HepG2 (cell line): ENCODE results near the gene AVPR2. TPM values are rescaled to one million over a fixed set of nuclear protein-coding genes. Genes with fewer than 3 reads are reported as not detected.
A peak's percentile ranks its signal among the peaks of the same experiment; 100 is the strongest.

Experiments
- ARNT2 ChIP-seq: sonication (generic); formaldehyde crosslinking; IDR thresholded peaks from 2 replicates; pipeline ENCODE4 v1.8.0; 2022; ENCODE audit warnings: mild to moderate bottlenecking, low read depth, missing genetic modification reagents, moderate library complexity
- BRF2 ChIP-seq: sonication (generic); formaldehyde crosslinking; IDR thresholded peaks from 2 replicates; pipeline ENCODE4 v1.8.1; 2022; ENCODE audit warnings: mild to moderate bottlenecking, missing genetic modification reagents
- ELF1 ChIP-seq: sonication (generic); formaldehyde crosslinking; IDR thresholded peaks from 2 replicates; pipeline ENCODE4 v1.4.0; 2020; ENCODE audit warnings: missing genetic modification reagents
- FOXM1 ChIP-seq: sonication (generic); formaldehyde crosslinking; IDR thresholded peaks from 2 replicates; pipeline ENCODE4 v1.5.0; 2020; ENCODE audit warnings: missing genetic modification reagents
- FOXO1 ChIP-seq: sonication (generic); formaldehyde crosslinking; IDR thresholded peaks from 2 replicates; pipeline ENCODE4 v1.4.0; 2020; ENCODE audit warnings: missing genetic modification reagents
- FOXP4 ChIP-seq: sonication (generic); formaldehyde crosslinking; IDR thresholded peaks from 2 replicates; pipeline ENCODE4 v1.4.0; 2020; ENCODE audit warnings: missing genetic modification reagents
- GATAD1 ChIP-seq: IDR thresholded peaks from 2 replicates; pipeline ENCODE4 v1.6.1; 2016; ENCODE audit warnings: missing genetic modification reagents, missing compliant biosample characterization
- ISX ChIP-seq: sonication (generic); formaldehyde crosslinking; conservative IDR thresholded peaks from 2 replicates; pipeline ENCODE4 v1.5.0; 2020; ENCODE audit warnings: missing genetic modification reagents
- NFATC3 ChIP-seq: sonication (generic); formaldehyde crosslinking; IDR thresholded peaks from 2 replicates; pipeline ENCODE4 v1.5.1; 2020; ENCODE audit warnings: mild to moderate bottlenecking, missing genetic modification reagents
- NR2F6 ChIP-seq, 2 experiments: IDR thresholded peaks; 2 replicates each; pipeline ENCODE4 v1.6.1; 2016; ENCODE audit warnings: antibody characterized with exemption in 1 of 2, mild to moderate bottlenecking in 1 of 2
- POLR2G ChIP-seq: fragments of 200-400 bp; formaldehyde crosslinking; IDR thresholded peaks from 2 replicates; pipeline ENCODE4 v1.6.1; 2018; ENCODE audit warnings: mild to moderate bottlenecking, low read depth, low read length, moderate library complexity
- SMC3 ChIP-seq: IDR thresholded peaks from 2 replicates; pipeline ENCODE4 v1.6.1; 2011; ENCODE audit warnings: low read length, improper control_type of control experiment
- SRSF1 ChIP-seq: fragments of 200-400 bp; formaldehyde crosslinking; optimal IDR thresholded peaks from 2 replicates; pipeline ENCODE3; 2017; ENCODE audit warnings: mild to moderate bottlenecking, low read depth, low read length, moderate library complexity
- SYNCRIP ChIP-seq: fragments of 200-400 bp; formaldehyde crosslinking; IDR thresholded peaks from 2 replicates; pipeline ENCODE4 v1.6.1; 2018; ENCODE audit warnings: mild to moderate bottlenecking, low read depth, low read length; ENCODE audit not compliant: insufficient read depth
- THAP11 ChIP-seq: IDR thresholded peaks from 2 replicates; pipeline ENCODE4 v1.6.1; 2016; ENCODE audit warnings: missing biosample characterization, missing genetic modification reagents
- ZFP62 ChIP-seq: sonication (generic); formaldehyde crosslinking; IDR thresholded peaks from 2 replicates; pipeline ENCODE4 v1.4.0; 2020; ENCODE audit warnings: missing genetic modification reagents
- ZFY ChIP-seq: sonication (generic); formaldehyde crosslinking; IDR thresholded peaks from 2 replicates; pipeline ENCODE4 v1.4.0; 2020; ENCODE audit warnings: missing genetic modification reagents
- ZNF12 ChIP-seq: sonication (generic); formaldehyde crosslinking; IDR thresholded peaks from 2 replicates; pipeline ENCODE4 v1.5.0; 2020; ENCODE audit warnings: missing genetic modification reagents
- ZNF451 ChIP-seq: sonication (generic); formaldehyde crosslinking; IDR thresholded peaks from 2 replicates; pipeline ENCODE4 v1.5.0; 2020; ENCODE audit warnings: mild to moderate bottlenecking, missing genetic modification reagents
- ZNF564 ChIP-seq: sonication (generic); formaldehyde crosslinking; IDR thresholded peaks from 2 replicates; pipeline ENCODE4 v1.8.1; 2023; ENCODE audit warnings: mild to moderate bottlenecking, missing genetic modification reagents
- ZNF75D ChIP-seq: sonication (generic); formaldehyde crosslinking; IDR thresholded peaks from 2 replicates; pipeline ENCODE4 v1.8.1; 2023; ENCODE audit warnings: missing genetic modification reagents, mild to moderate bottlenecking, borderline replicate concordance
- ZNF775 ChIP-seq: sonication (generic); formaldehyde crosslinking; IDR thresholded peaks from 2 replicates; pipeline ENCODE4 v1.4.0; 2020; ENCODE audit warnings: missing genetic modification reagents, mild to moderate bottlenecking, moderate library complexity, borderline replicate concordance
- ZNF781 ChIP-seq: sonication (generic); formaldehyde crosslinking; IDR thresholded peaks from 2 replicates; pipeline ENCODE4 v1.5.1; 2020; ENCODE audit warnings: borderline replicate concordance, mild to moderate bottlenecking, missing genetic modification reagents; ENCODE audit errors: not compliant biosample characterization
- ZNF878 ChIP-seq: sonication (generic); formaldehyde crosslinking; IDR thresholded peaks from 2 replicates; pipeline ENCODE4 v1.8.1; 2023; ENCODE audit warnings: mild to moderate bottlenecking, missing genetic modification reagents, moderate library complexity
- ZSCAN21 ChIP-seq: sonication (generic); formaldehyde crosslinking; IDR thresholded peaks from 2 replicates; pipeline ENCODE4 v1.8.0; 2022; ENCODE audit warnings: mild to moderate bottlenecking, missing genetic modification reagents, moderate library complexity, borderline replicate concordance
- polyA plus RNA-seq, 8 experiments: library from polyadenylated mRNA; depleted of rRNA in 3 of 8; stranded (reverse) in 7 of 8; unstranded in 1 of 8; fragments of >200 nt; fragmentation: Illumina TruSeq in 4 of 8; extraction: Trizol in 4 of 8; gene quantifications; 2 replicates each; pipeline versions ENCODE4 v1.2.1 to v1.2.3, GENCODE V29; 2011 to 2016; ENCODE audit warnings: low read depth in 4 of 8, missing spikeins in 1 of 8, mixed read lengths in 1 of 8; ENCODE audit not compliant: insufficient read depth in 1 of 8
- total RNA-seq, 5 experiments: library from RNA; depleted of rRNA; stranded (reverse); fragments of >200 nt; fragmentation: Illumina TruSeq; extraction: Trizol; gene quantifications; 2 replicates each; pipeline ENCODE4 v1.2.3, GENCODE V29; 2016; ENCODE audit warnings: low read depth in 1 of 5
- TF ChIP-seq, protein P1 (sequence below): sonication (generic); formaldehyde crosslinking; IDR thresholded peaks from 2 replicates; pipeline ENCODE4 v1.5.1; 2020; ENCODE audit warnings: mild to moderate bottlenecking, moderate library complexity, missing genetic modification reagents

AVPR2 gene
- total and polyA plus RNA-seq, 2 of the 13 experiments (the other 11 are each of a cell fraction or from before 2014, with no cell fraction given), result not detected

GRCh38 chrX:153927922-153928760 is 23.7 kb downstream of the AVPR2 start (continued):
- no peak for TF ChIP-seq SYNCRIP
- TF ChIP-seq, protein P1, sequence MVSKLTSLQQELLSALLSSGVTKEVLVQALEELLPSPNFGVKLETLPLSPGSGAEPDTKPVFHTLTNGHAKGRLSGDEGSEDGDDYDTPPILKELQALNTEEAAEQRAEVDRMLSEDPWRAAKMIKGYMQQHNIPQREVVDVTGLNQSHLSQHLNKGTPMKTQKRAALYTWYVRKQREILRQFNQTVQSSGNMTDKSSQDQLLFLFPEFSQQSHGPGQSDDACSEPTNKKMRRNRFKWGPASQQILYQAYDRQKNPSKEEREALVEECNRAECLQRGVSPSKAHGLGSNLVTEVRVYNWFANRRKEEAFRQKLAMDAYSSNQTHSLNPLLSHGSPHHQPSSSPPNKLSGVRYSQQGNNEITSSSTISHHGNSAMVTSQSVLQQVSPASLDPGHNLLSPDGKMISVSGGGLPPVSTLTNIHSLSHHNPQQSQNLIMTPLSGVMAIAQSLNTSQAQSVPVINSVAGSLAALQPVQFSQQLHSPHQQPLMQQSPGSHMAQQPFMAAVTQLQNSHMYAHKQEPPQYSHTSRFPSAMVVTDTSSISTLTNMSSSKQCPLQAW (CRISPR knock-in tag), result peak; percentile 37; the same call in 1 of the 2 replicates
- TF ChIP-seq NFATC3 (CRISPR knock-in tag), result no peak
- no peak for TF ChIP-seq ZNF12
- no peak for TF ChIP-seq NR2F6 (IDR thresholded peaks at IDR 0.05)
- TF ChIP-seq NR2F6 (CRISPR knock-in tag; IDR thresholded peaks at IDR 0.05), result no peak
- TF ChIP-seq ZNF564, result no peak
- TF ChIP-seq ISX, result no peak
- TF ChIP-seq ZNF775 (CRISPR knock-in tag), result no peak
- TF ChIP-seq THAP11 (CRISPR knock-in tag), result peak; percentile 75
- TF ChIP-seq ZNF781 (CRISPR knock-in tag), result no peak
- TF ChIP-seq ZNF451 (CRISPR knock-in tag), result no peak
- TF ChIP-seq ARNT2 (CRISPR knock-in tag), result peak; percentile 72; the same call in 1 of the 2 replicates
- TF ChIP-seq ZNF75D (CRISPR knock-in tag), result no peak
- TF ChIP-seq SRSF1, result no peak
- TF ChIP-seq ELF1 (CRISPR knock-in tag), result peak; percentile 84
- TF ChIP-seq FOXP4 (CRISPR knock-in tag), result peak; percentile 20; the same call in 1 of the 2 replicates
- TF ChIP-seq FOXO1, result no peak
- no peak for TF ChIP-seq ZNF878 (CRISPR knock-in tag)
- TF ChIP-seq GATAD1, result peak; percentile 66
- TF ChIP-seq ZSCAN21, result no peak
- TF ChIP-seq FOXM1 (CRISPR knock-in tag), result no peak
- TF ChIP-seq SMC3, result no peak
- TF ChIP-seq BRF2 (CRISPR knock-in tag), result no peak
- peak; percentile 54 for TF ChIP-seq POLR2G
- no peak for TF ChIP-seq ZFP62 (CRISPR knock-in tag)
- peak; percentile 76 for TF ChIP-seq ZFY (CRISPR knock-in tag)
